Keratinocyte (primary cell): ENCODE results near the gene STARD10. TPM values are rescaled to one million over a fixed set of nuclear protein-coding genes. Genes with fewer than 3 reads are reported as not detected.

Experiments used
- DNase-seq: peaks from one replicate; pipeline ENCODE4 v3.0.0-alpha.2; 2011; ENCODE audit warnings: low read depth, missing footprints, low spot score
- FAIRE-seq: peaks from 2 replicates; lab custom pipeline; 2011; peaks lifted over from hg19 to GRCh38; lab: Jason Lieb, UNC
- H2AFZ ChIP-seq: 2 replicates; pipeline ENCODE4 v1.6.0; 2012; ENCODE audit warnings: low read length, control low read depth, inconsistent platforms; ENCODE audit not compliant: control insufficient read depth
- H3K27ac ChIP-seq: 2 replicates; pipeline ENCODE4 v1.5.1; 2011; ENCODE audit warnings: low read length; ENCODE audit not compliant: control insufficient read depth, insufficient read depth
- H3K27me3 ChIP-seq: 3 replicates; pipeline ENCODE4 v1.6.0; 2011; ENCODE audit warnings: low read length; ENCODE audit not compliant: control insufficient read depth, insufficient read depth; ENCODE audit errors: extremely low read depth
- H3K36me3 ChIP-seq, 2 experiments: 2 replicates in 1 of 2; 3 replicates in 1 of 2; pipeline ENCODE4 v1.5.1; 2011; ENCODE audit warnings: low read length in 2 of 2, mild to moderate bottlenecking in 1 of 2; ENCODE audit not compliant: control insufficient read depth in 2 of 2, insufficient read depth in 2 of 2; ENCODE audit errors: extremely low read depth in 1 of 2
- H3K4me1 ChIP-seq: 3 replicates; pipeline ENCODE4 v1.5.1; 2011; ENCODE audit warnings: low read length; ENCODE audit not compliant: control insufficient read depth, insufficient read depth; ENCODE audit errors: extremely low read depth
- H3K4me2 ChIP-seq: 3 replicates; pipeline ENCODE4 v1.6.0; 2011; ENCODE audit warnings: low read depth, low read length; ENCODE audit not compliant: control insufficient read depth, insufficient read depth; ENCODE audit errors: extremely low read depth
- H3K4me3 ChIP-seq, 3 experiments: fragments of 200-600 bp in 1 of 3; sonication (generic) in 1 of 3; 2 replicates in 2 of 3; 3 replicates in 1 of 3; pipeline ENCODE4 v1.5.1; 2011 to 2016; ENCODE audit warnings: low read length in 3 of 3, mild to moderate bottlenecking in 3 of 3, control low read depth in 2 of 3, inconsistent platforms in 1 of 3, low read depth in 1 of 3, mixed read lengths in 1 of 3, mixed run types in 1 of 3, moderate library complexity in 1 of 3; ENCODE audit not compliant: control insufficient read depth in 2 of 3, insufficient read depth in 2 of 3; ENCODE audit errors: extremely low read depth in 1 of 3
- H3K79me2 ChIP-seq: 2 replicates; pipeline ENCODE4 v1.6.0; 2012; ENCODE audit warnings: low read length; ENCODE audit not compliant: control insufficient read depth, insufficient read depth
- H3K9ac ChIP-seq: 3 replicates; pipeline ENCODE4 v1.6.0; 2011; ENCODE audit warnings: low read length; ENCODE audit not compliant: control insufficient read depth, insufficient read depth; ENCODE audit errors: extremely low read depth
- H3K9me1 ChIP-seq: 3 replicates; pipeline ENCODE4 v1.6.0; 2011; ENCODE audit warnings: low read length; ENCODE audit not compliant: control insufficient read depth, insufficient read depth; ENCODE audit errors: extremely low read depth
- H3K9me3 ChIP-seq: 2 replicates; pipeline ENCODE4 v1.5.1; 2012; ENCODE audit warnings: low read depth, low read length; ENCODE audit not compliant: control insufficient read depth
- H4K20me1 ChIP-seq: 3 replicates; pipeline ENCODE4 v1.6.0; 2011; ENCODE audit warnings: low read length; ENCODE audit not compliant: control insufficient read depth, insufficient read depth; ENCODE audit errors: extremely low read depth
- CTCF ChIP-seq, 3 experiments: IDR thresholded peaks in 1 of 3; conservative IDR thresholded peaks in 1 of 3; optimal IDR thresholded peaks in 1 of 3; 2 replicates in 2 of 3; 3 replicates in 1 of 3; pipeline versions ENCODE3 to v1.5.1; 2011; ENCODE audit warnings: low read length in 3 of 3, mild to moderate bottlenecking in 3 of 3, moderate library complexity in 2 of 3, control low read depth in 1 of 3, inconsistent platforms in 1 of 3; ENCODE audit not compliant: insufficient read depth in 2 of 3; ENCODE audit errors: extremely low read depth in 1 of 3
- EZH2 ChIP-seq: IDR thresholded peaks from one replicate; pipeline ENCODE4 v1.6.1; 2012; ENCODE audit warnings: inconsistent platforms, mild to moderate bottlenecking, low read length, moderate library complexity
- dilution Hi-C: fragments of 300-500 bp; cut with MboI; formaldehyde crosslinking; loops from one replicate; pipeline ENCODE4 v1.7.0; 2020; ENCODE audit warnings: low sequenced_read_pairs; ENCODE audit not compliant: extremely low pct_ligation_motif_present
- polyA plus RNA-seq, 5 experiments: library from polyadenylated mRNA; depleted of rRNA in 3 of 5; stranded (reverse) in 3 of 5; stranded (forward) in 1 of 5; unstranded in 1 of 5; fragments of >200 nt; gene quantifications; 1 replicate in 1 of 5; 2 replicates in 3 of 5; 3 replicates in 1 of 5; pipeline versions ENCODE4 v1.2.1 to v1.2.3, GENCODE V29; 2011 to 2012; ENCODE audit warnings: missing spikeins in 2 of 5, low read depth in 1 of 5, low replicate concordance in 1 of 5

The STARD10 gene
- polyA plus RNA-seq, 1 donor (not counting 4 experiments of a cell fraction or from before 2014, with no cell fraction given): 67.0 TPM

GRCh38 chr11:72709478-72710238 lies 84.2 kb downstream of the STARD10 start:
- Histone ChIP-seq H3K36me3 (peaks cover 40 to 45% of the 10 kb centered on the region in 2 experiments), H3K4me3 (no peak overlapping the region), H3K4me2 (no peak overlapping the region), H3K9me1 (no peaks in the 10 kb centered on the region), H3K9me3 (no peaks in the 10 kb centered on the region), H3K4me1 (no peaks in the 10 kb centered on the region), H3K27me3 (no peaks in the 10 kb centered on the region), H2AFZ (no peak overlapping the region), H3K27ac (no peak overlapping the region), H3K79me2 (peaks cover 11% of the 10 kb centered on the region), H4K20me1 (peaks cover 4% of the 10 kb centered on the region), H3K9ac (no peak overlapping the region)
- TF ChIP-seq EZH2 (no peak), CTCF (optimal IDR thresholded peaks at IDR 0.05 in 1 of 3, IDR thresholded peaks at IDR 0.05 in 1 of 3, conservative IDR thresholded peaks at IDR 0.05 in 1 of 3; ENCODE audit: extremely low read depth in 1 of 3, insufficient read depth in 2 of 3, low read length in 3 of 3) (no peak)
- dilution Hi-C loops: no loop called here
- FAIRE-seq: no peak
- no peak for DNase-seq

- H3K4me3 ChIP-seq: no peak overlapping the region
- peaks cover 46 to 47% of the 10 kb centered on the region in 2 experiments for H3K36me3 ChIP-seq
- H3K4me2 ChIP-seq: no peak overlapping the region
- H3K9me3 ChIP-seq: no peaks in the 10 kb centered on the region
- H2AFZ ChIP-seq: no peak overlapping the region
- H3K27me3 ChIP-seq: no peaks in the 10 kb centered on the region
- H3K9me1 ChIP-seq: no peaks in the 10 kb centered on the region
- no peaks in the 10 kb centered on the region for H3K79me2 ChIP-seq
- dilution Hi-C loops: no loop called here
- no peak for FAIRE-seq
- TF ChIP-seq CTCF (optimal IDR thresholded peaks at IDR 0.05 in 1 of 3, IDR thresholded peaks at IDR 0.05 in 1 of 3, conservative IDR thresholded peaks at IDR 0.05 in 1 of 3; ENCODE audit: extremely low read depth in 1 of 3, insufficient read depth in 2 of 3, low read length in 3 of 3): no peak
- TF ChIP-seq EZH2: no peak
- no peak overlapping the region for H3K9ac ChIP-seq
- H3K4me1 ChIP-seq: no peaks in the 10 kb centered on the region
- no peak overlapping the region for H3K27ac ChIP-seq
- H4K20me1 ChIP-seq: peaks cover 3% of the 10 kb centered on the region
- no peak for DNase-seq
These were observed 86.8 kb downstream of the STARD10 start for GRCh38 chr11:72707032-72707431.
